Pancreas (tissue), 10 donors: ENCODE results near the gene AFDN. TPM values are rescaled to one million over a fixed set of nuclear protein-coding genes. Genes with fewer than 3 reads are reported as not detected.

Experiments used
- ATAC-seq, 4 donors: fragments of 200-7000 bp; cut with Tn5 transposase; one replicate each; pipeline versions ENCODE4 v1.8.0 to v1.9.1; 2020; ENCODE audit warnings: mild to moderate bottlenecking in 4 of 4, moderate library complexity in 4 of 4
- DNase-seq, 6 donors: peaks; one replicate each; pipeline ENCODE4 v3.0.0-alpha.2; 2020
- FAIRE-seq: peaks from 2 replicates; lab custom pipeline; 2012; peaks lifted over from hg19 to GRCh38; lab: Jason Lieb, UNC
- H3K27ac ChIP-seq, 4 donors: fragments of 200-600 bp; sonication (generic); 1 replicate in 3 of 4; 2 replicates in 1 of 4; pipeline versions ENCODE4 v1.5.0 to v1.8.0; 2020
- H3K27me3 ChIP-seq, 4 donors: fragments of 200-600 bp; one replicate each; pipeline ENCODE4 v1.8.0; 2021
- H3K36me3 ChIP-seq, 3 donors: fragments of 200-600 bp; sonication (generic) in 1 of 3; one replicate each; pipeline versions ENCODE4 v1.5.0 to v1.8.0; 2020 to 2021
- H3K4me1 ChIP-seq, 3 donors: fragments of 200-600 bp; one replicate each; pipeline ENCODE4 v1.8.0; 2021
- H3K4me3 ChIP-seq, 4 donors: fragments of 200-600 bp; sonication (generic) in 2 of 4; one replicate each; pipeline versions ENCODE4 v1.5.0 to v1.8.0; 2020 to 2021
- H3K9me3 ChIP-seq, 4 donors: fragments of 200-600 bp; one replicate each; pipeline ENCODE4 v1.8.0; 2021
- WGBS, 2 donors: extraction: QIAGEN DNeasy Blood & Tissue Kit; methylation state at CpG; one replicate each; pipeline ENCODE4 v1.1.7; 2013; 5-methylcytosine and 5-hydroxymethylcytosine counted together
- intact Hi-C, 3 donors: fragments of 100-400 bp; cut with DNase I; formaldehyde crosslinking; loops; one replicate each; pipeline versions ENCODE4 v1.11.1 to v1.14.2; 2022
- polyA plus RNA-seq, 2 donors: library from polyadenylated mRNA; stranded (reverse); fragments of 200-250 nt; gene quantifications; one replicate each; pipeline ENCODE4 v1.2.3, GENCODE V29; 2013
- total RNA-seq, 6 donors: library from RNA; stranded (reverse); fragmentation: NEBNext Ultra II Directional in 4 of 6; extraction: Animal tissue kit (Norgen Biotek cat#: 25700) in 4 of 6; gene quantifications; one replicate each; pipeline versions ENCODE4 v1.2.1 to v1.2.4, GENCODE V29; 2021 to 2023
- TF ChIP-seq, protein P1 (sequence below), 4 donors: fragments of 200-600 bp; sonication (generic) in 3 of 4; IDR thresholded peaks; one replicate each; pipeline versions ENCODE4 v1.5.0 to v1.8.0; 2021; ENCODE audit warnings: antibody characterized with exemption in 4 of 4
- donor health status: healthy with polysubstance abuse.
- donor health status: DM: no; HTN: no; CAD: no; lungs with moderate emphysema.
- donor health status: DM: no; HTN: no; CAD: no.
- donor health status: control.
- donor health status: control.
- donor health status: Bipolar disorder and iron deficiency.
- donor health status: DM: yes; HTN: yes; CAD: no.
- donor health status: DM: no; HTN: no; CAD: no.
- donor health status: DM: no; HTN: no; CAD: no.
- donor health status: DM: yes; HTN: yes; CAD: no.

AFDN gene
- total and polyA plus RNA-seq, 8 donors = 55.2 to 122 (median 73.3) TPM

DNA sequence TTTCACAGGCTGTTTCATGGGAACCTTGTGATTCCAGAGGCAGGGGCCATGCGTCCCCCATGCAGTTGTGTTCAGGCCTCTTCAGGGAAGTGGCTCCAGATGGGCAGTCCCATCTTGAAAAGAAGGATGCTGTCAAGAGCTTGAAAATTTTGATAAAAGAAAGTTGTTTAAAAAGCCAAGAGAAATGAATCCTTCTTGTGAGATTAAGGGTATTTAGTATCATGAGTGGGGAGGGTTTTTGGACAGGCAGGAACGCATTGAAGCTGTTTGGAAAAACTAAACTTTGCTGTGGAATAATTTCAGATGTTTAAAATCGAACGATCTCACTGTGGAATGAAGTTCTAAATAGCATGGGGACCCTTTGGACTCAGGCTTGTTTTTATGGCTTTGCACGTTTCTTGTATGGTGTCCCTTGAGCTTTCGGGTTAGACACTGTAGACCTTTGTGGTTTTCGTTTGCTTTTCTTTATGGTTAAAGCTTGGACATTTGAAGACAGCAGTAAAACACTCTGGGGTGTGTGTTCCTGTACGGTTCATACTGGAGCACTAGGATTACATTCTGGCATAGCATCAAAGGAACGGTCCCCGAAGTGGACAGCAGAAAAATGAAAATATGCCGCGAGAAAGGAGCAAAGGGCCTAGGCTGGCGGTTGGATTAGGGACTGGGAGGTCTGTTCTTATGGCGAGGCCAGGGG is 188.9 kb downstream of the AFDN start:
- Histone ChIP-seq H3K9me3 (no peaks in the 10 kb centered on the region), H3K27ac (no peak overlapping the region), H3K27me3 (no peaks in the 10 kb centered on the region), H3K36me3 (no peaks in the 10 kb centered on the region), H3K4me1 (no peaks in the 10 kb centered on the region), H3K4me3 (no peak overlapping the region)
- WGBS, 2 donors = 77 to 78% methylated on average over 14 of the region's 14 CpGs
- FAIRE-seq = no peak
- intact Hi-C loops = no loop called here
- ATAC-seq = no peak
- TF ChIP-seq, protein P1, sequence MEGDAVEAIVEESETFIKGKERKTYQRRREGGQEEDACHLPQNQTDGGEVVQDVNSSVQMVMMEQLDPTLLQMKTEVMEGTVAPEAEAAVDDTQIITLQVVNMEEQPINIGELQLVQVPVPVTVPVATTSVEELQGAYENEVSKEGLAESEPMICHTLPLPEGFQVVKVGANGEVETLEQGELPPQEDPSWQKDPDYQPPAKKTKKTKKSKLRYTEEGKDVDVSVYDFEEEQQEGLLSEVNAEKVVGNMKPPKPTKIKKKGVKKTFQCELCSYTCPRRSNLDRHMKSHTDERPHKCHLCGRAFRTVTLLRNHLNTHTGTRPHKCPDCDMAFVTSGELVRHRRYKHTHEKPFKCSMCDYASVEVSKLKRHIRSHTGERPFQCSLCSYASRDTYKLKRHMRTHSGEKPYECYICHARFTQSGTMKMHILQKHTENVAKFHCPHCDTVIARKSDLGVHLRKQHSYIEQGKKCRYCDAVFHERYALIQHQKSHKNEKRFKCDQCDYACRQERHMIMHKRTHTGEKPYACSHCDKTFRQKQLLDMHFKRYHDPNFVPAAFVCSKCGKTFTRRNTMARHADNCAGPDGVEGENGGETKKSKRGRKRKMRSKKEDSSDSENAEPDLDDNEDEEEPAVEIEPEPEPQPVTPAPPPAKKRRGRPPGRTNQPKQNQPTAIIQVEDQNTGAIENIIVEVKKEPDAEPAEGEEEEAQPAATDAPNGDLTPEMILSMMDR (IDR thresholded peaks at IDR 0.05) = no peak
- peak in 1 of 6 donors; percentile 8 for DNase-seq

DNA sequence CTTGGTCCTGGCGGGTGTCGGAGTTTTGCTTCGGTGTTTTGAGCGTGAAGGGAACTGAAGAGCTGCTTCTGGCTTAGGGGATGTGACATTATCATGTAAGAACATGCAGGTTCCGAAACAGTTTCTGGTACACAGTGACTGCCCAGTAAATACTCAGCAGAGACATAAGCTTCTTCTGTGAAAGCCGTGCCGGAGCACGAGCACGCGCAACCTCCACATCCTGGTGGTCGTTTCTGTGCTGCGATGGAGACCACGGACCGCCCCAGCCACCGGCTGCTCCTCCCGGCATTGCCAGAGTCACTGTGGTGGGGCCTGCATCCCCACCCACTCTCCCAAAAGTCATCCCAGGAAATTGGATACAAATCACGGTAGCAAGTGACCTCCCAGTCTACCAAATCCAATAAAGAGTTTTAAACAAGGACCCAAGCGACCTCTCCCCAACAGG is 189.5 kb downstream of the AFDN start:
- no peak overlapping the region for H3K4me3 ChIP-seq
- FAIRE-seq = no peak
- 91 to 94% methylated on average over 18 of the region's 18 CpGs for WGBS, 2 donors
- no peaks in the 10 kb centered on the region for H3K9me3 ChIP-seq
- no peaks in the 10 kb centered on the region for H3K4me1 ChIP-seq
- H3K27ac ChIP-seq = no peak overlapping the region
- DNase-seq = peak in 1 of 6 donors; percentile 7
- no peaks in the 10 kb centered on the region for H3K27me3 ChIP-seq
- no peak for ATAC-seq
- H3K36me3 ChIP-seq = no peaks in the 10 kb centered on the region
- TF ChIP-seq, protein P1 (IDR thresholded peaks at IDR 0.05) = no peak
- intact Hi-C loops = no loop called here

DNA sequence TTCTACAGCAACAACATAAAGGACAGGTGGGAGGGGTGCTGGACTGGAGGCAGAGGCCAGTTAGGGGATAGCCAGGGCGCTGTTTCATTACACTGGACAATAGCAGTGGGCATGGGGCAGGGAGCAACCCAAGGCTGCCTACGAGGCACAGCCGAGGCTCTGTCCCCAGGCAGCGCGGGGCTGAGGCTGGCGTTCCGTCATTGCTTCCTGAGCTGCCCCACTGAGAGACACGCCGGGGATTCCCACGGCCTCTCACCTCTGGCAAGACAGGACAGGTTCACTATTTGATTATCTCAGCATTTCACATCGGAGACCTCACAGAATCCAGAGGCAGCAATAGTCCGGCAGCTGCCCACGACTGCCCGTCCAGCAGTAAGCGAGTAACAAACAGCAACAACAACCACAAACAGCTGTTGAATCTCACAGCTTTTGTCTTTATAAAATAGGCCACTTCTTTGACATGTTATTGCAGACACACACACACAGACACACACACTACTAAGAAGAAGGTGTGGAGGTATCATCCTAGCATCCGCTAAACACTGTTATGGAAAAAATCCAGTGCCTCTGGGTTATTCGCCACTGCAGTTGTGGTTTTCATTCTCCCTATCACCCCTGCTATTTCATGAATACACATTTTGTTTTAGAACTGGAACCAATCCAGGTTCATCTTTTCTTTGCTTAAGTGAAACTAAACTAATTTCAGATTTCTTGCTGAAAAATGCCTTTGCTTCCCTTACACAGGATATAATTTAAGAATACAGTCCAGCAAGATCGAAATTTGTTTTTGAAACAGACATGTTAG is 190.2 kb downstream of the AFDN start:
- Histone ChIP-seq H3K9me3 (no peaks in the 10 kb centered on the region), H3K36me3 (no peaks in the 10 kb centered on the region), H3K4me1 (no peaks in the 10 kb centered on the region), H3K27me3 (no peaks in the 10 kb centered on the region), H3K4me3 (no peak overlapping the region), H3K27ac (no peak overlapping the region)
- FAIRE-seq = no peak
- WGBS, 2 donors = 73 to 76% methylated on average over 18 of the region's 18 CpGs
- ATAC-seq = no peak
- TF ChIP-seq, protein P1 (IDR thresholded peaks at IDR 0.05) = no peak
- intact Hi-C loops = no loop called here
- peak in 1 of 6 donors; percentile 8 for DNase-seq

GRCh38 chr6:168017629-168018028 is 190.9 kb downstream of the AFDN start:
- TF ChIP-seq, protein P1 (IDR thresholded peaks at IDR 0.05) = no peak
- WGBS, 2 donors = 18 to 19% methylated on average over 11 of the region's 11 CpGs
- ATAC-seq = no peak

More at GRCh38 chr6:168017629-168018028, 190.9 kb downstream of the AFDN start:
- DNase-seq (peak in 1 of 6 donors; percentile 10), FAIRE-seq (no peak)
- Histone ChIP-seq H3K4me3 (no peak overlapping the region), H3K27ac (no peak overlapping the region), H3K4me1 (no peaks in the 10 kb centered on the region), H3K27me3 (no peaks in the 10 kb centered on the region), H3K36me3 (no peaks in the 10 kb centered on the region), H3K9me3 (no peaks in the 10 kb centered on the region)
- intact Hi-C loops = no loop called here
